NCI-H1417 treated with DMSO at 0.1 percent for 48 hours (cell line): ENCODE measurements around the gene U2AF1L4.

Source experiments
- DNase-seq: peaks from one replicate; lab custom pipeline; 2025; lab: John Stamatoyannopoulos, UW

Gene U2AF1L4

DNA sequence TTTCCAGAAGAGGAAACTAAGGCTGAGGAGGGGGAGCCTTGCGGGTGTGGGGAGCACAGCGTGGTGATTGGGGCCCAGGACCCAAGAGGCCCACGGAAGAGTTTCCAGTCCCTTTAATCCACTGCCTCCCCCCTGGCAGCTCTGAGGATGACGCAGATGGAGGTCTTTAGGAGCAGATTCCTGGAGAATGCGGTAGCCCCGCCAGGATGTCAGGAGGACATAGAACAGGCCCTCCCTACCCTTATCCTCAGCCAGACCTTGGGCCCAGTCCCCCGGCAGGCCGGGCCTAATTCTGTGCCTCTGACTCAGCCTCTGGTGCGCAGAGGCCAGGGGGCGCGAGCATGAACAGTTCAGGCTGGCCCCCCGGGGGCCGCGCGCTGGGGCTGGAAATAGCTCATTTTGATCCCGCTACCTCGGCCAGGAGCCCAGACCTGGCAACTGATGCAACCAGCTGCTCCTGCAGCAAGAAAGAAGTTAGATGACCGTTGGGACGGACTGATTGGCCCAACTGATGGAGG is 12.1 kb upstream of the U2AF1L4 start:
- DNase-seq = no peak

GRCh38 chr19:35756377-35757230 is 11.4 kb upstream of the U2AF1L4 start, which contains the start of gene HSPB6:
TSS of gene HSPB6 (minus strand) at chr19:35757029. CDS start at chr19:35757008, 21 bp downstream.
- DNase-seq = no peak

GRCh38 chr19:35755550-35756376 is 10.5 kb upstream of the U2AF1L4 start:
- no peak for DNase-seq

DNA sequence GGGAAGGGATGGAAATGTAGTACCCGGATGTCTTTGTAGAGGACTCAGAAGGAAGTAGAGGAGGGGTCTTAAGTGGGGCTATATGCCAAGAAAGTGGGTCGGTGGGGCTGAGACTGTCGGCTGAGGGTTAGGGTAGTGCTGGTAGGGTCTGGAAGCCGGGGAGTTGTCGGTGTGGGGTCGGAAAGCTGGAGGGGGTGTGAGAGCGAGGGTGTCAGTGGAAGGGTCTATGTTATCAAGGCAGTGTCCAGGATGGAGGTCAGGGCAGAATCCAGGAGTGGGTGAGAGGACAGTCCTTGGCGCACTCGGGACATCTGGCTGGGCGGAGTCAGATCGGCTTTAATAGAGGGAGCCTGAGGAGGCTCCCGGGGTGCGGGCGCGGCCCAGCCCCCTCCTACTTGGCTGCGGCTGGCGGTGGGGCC is 9.9 kb upstream of the U2AF1L4 start:
- no peak for DNase-seq

GRCh38 chr19:35754370-35755130 is 9.3 kb upstream of the U2AF1L4 start:
- DNase-seq = no peak

DNA sequence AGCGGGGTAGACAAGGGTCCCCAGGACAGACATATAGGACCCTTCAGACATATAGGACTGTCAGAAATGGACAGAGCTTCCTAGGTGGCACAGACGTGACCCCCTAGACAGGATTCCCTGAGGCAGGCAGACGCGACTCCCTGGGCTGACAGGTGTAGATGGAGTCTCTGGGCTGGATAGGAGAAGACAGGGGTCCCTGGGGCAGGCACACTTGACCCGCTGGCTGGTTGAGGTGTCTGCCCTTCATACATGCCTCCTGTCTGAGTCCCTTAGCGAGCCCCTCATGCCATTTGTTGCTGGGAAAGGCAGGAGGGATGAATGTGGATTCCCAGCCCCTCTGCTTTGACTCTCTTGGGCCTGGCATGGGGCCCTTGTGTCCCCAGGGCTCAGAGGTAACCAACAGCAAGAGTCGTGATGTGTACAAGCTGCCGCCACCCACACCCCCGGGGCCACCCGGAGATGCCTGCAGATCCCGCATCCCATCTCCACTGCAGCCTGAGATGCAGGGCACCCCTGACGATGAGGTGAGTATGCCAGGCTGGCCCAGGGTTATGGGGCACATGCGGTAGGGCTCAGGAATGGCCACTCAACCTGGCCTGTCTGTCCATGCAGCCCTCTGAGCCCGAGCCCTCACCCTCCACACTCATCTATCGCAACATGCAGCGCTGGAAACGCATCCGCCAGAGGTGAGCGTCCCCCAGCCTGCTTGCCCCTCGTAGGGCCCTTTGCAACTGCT is 8.6 kb upstream of the U2AF1L4 start:
- no peak for DNase-seq

DNA sequence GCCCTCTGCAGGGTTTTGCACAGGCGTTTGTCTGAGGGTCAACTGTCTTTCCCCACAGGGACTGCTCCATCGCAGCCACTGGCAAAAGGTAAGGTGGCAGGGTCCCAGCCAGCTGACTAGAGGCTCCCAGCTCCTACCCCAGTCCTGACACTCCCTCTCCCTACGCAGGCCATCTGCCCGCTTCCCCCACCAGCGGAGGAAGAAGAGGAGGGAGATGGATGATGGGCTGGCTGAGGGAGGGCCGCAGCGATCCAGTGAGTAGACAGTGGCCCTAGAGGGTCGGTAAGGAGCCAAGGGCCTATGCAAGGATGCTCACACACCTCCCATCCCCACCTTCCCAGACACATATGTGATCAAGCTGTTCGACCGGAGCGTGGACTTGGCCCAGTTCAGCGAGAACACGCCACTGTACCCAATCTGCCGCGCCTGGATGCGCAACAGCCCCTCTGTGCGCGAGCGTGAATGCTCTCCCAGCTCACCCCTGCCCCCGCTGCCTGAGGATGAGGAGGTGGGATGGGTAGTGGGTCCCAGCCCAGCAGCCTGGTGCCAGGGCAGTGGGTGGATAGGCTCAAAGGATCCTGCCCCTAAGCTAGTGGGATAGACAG is 7.6 kb upstream of the U2AF1L4 start:
- DNase-seq = no peak

GRCh38 chr19:35751839-35752745 is 6.9 kb upstream of the U2AF1L4 start:
- no peak for DNase-seq

GRCh38 chr19:35750167-35750566 is 4.9 kb upstream of the U2AF1L4 start:
- no peak for DNase-seq

DNA sequence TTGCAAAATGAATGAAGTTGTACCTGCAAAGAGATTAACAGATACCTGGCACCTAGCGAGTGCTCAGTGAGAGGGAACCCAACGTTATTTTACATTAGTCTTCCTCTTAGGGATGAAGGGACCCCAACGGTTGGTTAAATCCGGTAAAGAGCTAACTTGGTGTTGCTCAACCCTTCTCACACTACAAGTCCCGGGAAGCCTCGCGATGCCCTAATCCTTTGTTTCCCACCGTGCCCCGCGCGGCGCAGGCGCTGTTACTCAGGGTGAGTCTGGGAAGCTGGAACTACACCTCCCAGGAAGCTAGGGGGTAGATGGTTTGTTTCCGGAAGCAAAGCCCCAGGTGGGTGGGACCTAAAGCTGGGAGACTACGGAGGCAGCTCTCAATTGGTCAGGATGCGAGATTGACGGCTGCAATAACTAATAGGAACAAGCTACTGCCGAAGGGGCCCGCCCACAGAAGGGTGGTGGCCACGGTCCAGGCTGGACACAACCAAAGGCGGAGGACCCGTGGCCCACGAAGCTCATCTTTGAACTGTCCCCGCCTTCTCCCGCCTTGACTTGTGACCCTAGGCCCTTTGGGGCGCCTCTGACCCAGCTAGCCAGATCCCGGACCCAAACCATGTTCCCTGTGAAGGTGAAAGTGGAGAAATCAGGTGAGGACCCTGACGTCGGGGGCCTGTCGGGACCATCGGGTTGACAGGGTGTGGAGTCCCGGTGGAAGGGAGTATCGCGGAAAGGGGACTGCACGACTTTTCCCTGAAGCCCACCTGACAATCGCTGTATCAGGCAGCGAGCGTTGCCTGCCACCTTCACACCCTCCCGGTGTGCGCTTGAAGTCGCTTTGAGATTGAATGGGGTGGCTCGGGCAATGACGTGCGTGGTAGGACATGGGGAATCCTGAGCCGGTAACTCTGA is 3.1 kb upstream of the U2AF1L4 start, which contains the start of gene LIN37:
Gene LIN37 (plus strand): TSS at position 471 of the 915 bp plus-strand sequence. CDS start 149 bp downstream, at position 620.
- DNase-seq = peak; percentile 93

- DNase-seq = no peak
Observed at GRCh38 chr19:35746531-35746930, 1.3 kb upstream of the U2AF1L4 start.

DNA sequence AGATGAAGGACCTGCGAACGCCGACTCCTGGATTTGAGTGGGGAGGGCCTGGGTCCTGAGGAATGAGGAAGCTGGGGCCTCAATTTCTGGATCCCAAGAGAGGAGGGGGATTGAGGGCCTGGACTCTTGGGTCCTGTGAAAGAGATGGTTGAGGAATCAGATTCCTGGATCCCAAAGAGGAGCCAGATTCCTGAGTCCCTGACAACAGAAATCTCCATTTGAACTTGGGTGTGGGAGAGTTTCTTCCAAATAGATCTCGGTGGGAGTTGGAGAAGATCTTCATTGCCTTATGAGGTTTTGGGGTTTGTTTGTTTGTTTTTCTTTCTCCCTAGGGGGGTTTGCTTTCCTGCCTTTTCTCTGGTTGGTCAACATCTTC is 857 bp upstream of the U2AF1L4 start:
- DNase-seq = no peak

DNA sequence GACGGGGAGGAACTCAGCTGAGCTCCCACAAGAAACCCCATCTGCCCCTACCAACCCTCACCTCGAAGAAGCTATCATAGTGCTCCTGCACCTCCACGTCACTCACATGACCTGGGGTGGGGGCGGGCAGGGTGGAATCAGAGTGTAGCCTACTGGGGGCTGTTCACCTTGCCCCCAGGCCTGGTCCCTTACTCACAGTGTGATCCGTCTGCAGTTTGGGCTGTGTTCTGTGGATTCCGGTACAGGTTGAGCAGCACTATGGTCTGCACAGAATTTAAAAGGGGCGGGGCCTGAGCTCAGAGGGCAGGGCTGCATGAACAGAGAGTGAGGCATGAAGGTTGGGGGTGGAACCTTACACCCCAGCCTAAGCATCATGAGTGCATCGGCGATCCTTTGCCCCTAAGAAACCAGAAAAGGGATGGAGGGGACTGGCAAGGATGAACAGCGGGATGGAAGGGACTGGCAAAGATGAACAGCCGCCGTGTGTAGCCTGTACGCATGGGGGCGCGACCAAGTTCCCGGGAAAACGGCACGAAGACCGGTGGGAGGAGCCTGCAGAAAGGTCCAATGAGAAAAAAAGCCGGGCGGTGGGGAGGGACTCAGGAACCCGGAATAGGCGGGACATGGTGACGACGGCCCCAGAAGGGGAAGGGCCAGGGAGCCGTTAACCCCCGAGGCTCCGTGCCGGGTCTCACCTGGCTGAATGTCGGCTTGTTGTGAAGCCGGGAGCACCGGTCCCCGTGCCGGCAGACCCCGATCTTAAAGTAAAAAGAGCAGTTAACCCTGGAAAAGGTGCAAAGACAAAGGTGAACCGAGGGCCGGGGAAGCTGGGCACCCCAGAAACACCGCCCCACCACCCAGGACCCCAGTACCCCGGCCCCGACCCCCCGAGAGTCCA is 539 bp downstream of the U2AF1L4 start:
- DNase-seq = peak; percentile 76

- no peak for DNase-seq
Observed at GRCh38 chr19:35743640-35744429, 1.4 kb downstream of the U2AF1L4 start.

DNA sequence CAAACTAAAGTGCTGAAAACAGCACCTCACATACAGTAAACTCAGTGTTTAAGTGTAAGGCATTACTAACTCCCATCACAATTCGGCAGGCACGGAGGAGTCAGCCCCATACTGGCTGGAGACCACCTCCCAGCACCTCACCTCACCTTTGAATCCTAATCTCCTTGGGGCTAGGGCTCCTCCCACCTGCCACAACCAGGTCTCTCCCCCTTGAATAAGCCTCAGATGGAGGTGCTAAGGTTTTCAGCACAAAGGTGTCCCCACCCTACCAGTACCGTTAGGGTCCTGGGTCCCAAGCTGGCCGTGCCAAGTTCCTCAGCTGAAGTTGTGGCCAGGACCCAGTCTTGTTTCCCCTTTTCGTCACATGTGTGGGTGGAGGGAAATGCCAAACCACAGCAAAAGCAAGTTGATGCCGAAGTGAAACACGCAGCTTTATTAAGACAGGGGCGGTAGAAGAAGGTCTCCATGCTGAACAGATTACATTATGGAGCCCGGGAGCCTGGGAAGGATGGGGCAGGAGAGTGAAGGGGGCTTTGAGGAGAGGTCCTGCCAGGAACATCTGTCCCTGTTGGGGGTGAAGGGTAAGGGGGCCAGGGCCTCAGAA is 3.0 kb downstream of the U2AF1L4 start, which contains the start of gene IGFLR1:
Gene IGFLR1 (minus strand): TSS at position 332 of the 604 bp plus-strand sequence. CDS start 1,272 bp downstream, outside the sequence.
- DNase-seq = no peak

- DNase-seq = no peak
Observed at GRCh38 chr19:35741203-35741515, 4.1 kb downstream of the U2AF1L4 start.
